GM12878 (cell line): ENCODE results near the gene MAP3K1. TPM values are rescaled to one million over a fixed set of nuclear protein-coding genes. Genes with fewer than 3 reads are reported as not detected.
A peak's percentile ranks its signal among the peaks of the same experiment; 100 is the strongest.

ENCODE experiments used
- ATAC-seq: fragments of 200-7000 bp; cut with Tn5 transposase; 3 replicates; pipeline ENCODE4 v1.9.1; 2020; ENCODE audit warnings: mild to moderate bottlenecking, moderate library complexity
- BruUV-seq: library from RNA; stranded (reverse); fragments of 400-500 nt; replicated peaks from 2 replicates; lab custom pipeline; 2021; lab: Mats Ljungman, UMichigan
- CTCF ChIA-PET: fragments of 300-600 bp; sonication (Branson Sonifier 250); formaldehyde crosslinking; extraction: SDS; loops from one replicate; lab custom pipeline; 2021; ENCODE audit warnings: inconsistent platforms; lab: Yijun Ruan, JAX
- POLR2A ChIA-PET: fragments of 350-600 bp; formaldehyde crosslinking; extraction: SDS; loops from one replicate; lab custom pipeline; 2021; ENCODE audit warnings: inconsistent platforms; lab: Charles Lee
- RAD21 ChIA-PET: fragments of 300-600 bp; sonication (Branson Sonifier 250); formaldehyde crosslinking; loops from one replicate; lab custom pipeline; 2023; ENCODE audit warnings: antibody characterized with exemption; ENCODE audit not compliant: unreplicated experiment; lab: Charles Lee
- SMC1A ChIA-PET: fragments of 300-600 bp; sonication (Branson Sonifier 250); formaldehyde crosslinking; loops from one replicate; lab custom pipeline; 2023; ENCODE audit not compliant: unreplicated experiment, uncharacterized antibody; lab: Charles Lee
- DNase-seq: peaks from one replicate; pipeline ENCODE4 v3.0.0-alpha.2; 2011; ENCODE audit warnings: low read depth, low spot score
- FAIRE-seq: peaks from 3 replicates; lab custom pipeline; 2011; peaks lifted over from hg19 to GRCh38; lab: Jason Lieb, UNC
- H2AFZ ChIP-seq: 2 replicates; pipeline ENCODE4 v1.6.0; 2011; ENCODE audit warnings: low read depth, low read length, control low read depth; ENCODE audit not compliant: control insufficient read depth
- H3K27ac ChIP-seq: 2 replicates; pipeline ENCODE4 v1.5.1; 2011; ENCODE audit warnings: control low read depth; ENCODE audit not compliant: control insufficient read depth, insufficient read depth
- H3K27me3 ChIP-seq, 2 experiments: replicated peaks in 1 of 2; 2 replicates each; pipeline versions ENCODE4 v1.6.0 to v1.6.1; 2011; ENCODE audit warnings: low read length in 1 of 2; ENCODE audit not compliant: control insufficient read depth in 2 of 2, insufficient read depth in 2 of 2
- H3K36me3 ChIP-seq, 2 experiments: 2 replicates each; pipeline ENCODE4 v1.5.1; 2011; ENCODE audit warnings: low read length in 1 of 2; ENCODE audit not compliant: control insufficient read depth in 2 of 2, insufficient read depth in 2 of 2
- H3K4me1 ChIP-seq: 2 replicates; pipeline ENCODE4 v1.6.1; 2011; ENCODE audit warnings: mild to moderate bottlenecking, low read length, moderate library complexity, mixed read lengths; ENCODE audit not compliant: control insufficient read depth, insufficient read depth
- H3K4me2 ChIP-seq: 2 replicates; pipeline ENCODE4 v1.6.0; 2011; ENCODE audit warnings: control low read depth; ENCODE audit not compliant: control insufficient read depth, insufficient read depth
- H3K4me3 ChIP-seq: fragments of 200-600 bp; sonication (generic); 2 replicates; pipeline ENCODE4 v1.5.1; 2016
- H3K79me2 ChIP-seq: 2 replicates; pipeline ENCODE4 v1.6.0; 2011; ENCODE audit warnings: low read length; ENCODE audit not compliant: control insufficient read depth, insufficient read depth
- H3K9ac ChIP-seq: 2 replicates; pipeline ENCODE4 v1.8.0; 2011; ENCODE audit warnings: low read length, control low read depth, mixed read lengths; ENCODE audit not compliant: control insufficient read depth, insufficient read depth
- H3K9me3 ChIP-seq: replicated peaks from 3 replicates; pipeline ENCODE4 v1.5.1; 2011; ENCODE audit warnings: mild to moderate bottlenecking, low read length; ENCODE audit not compliant: control insufficient read depth, insufficient read depth
- H4K20me1 ChIP-seq: 2 replicates; pipeline ENCODE4 v1.6.0; 2011; ENCODE audit not compliant: control insufficient read depth, insufficient read depth
- BHLHE40 ChIP-seq, 2 experiments: fragments of 450-650 bp in 1 of 2; IDR thresholded peaks; 2 replicates each; pipeline ENCODE4 v1.6.1; 2011 to 2017; ENCODE audit warnings: low read depth in 2 of 2, borderline replicate concordance in 1 of 2, improper control_type of control experiment in 1 of 2, low read length in 1 of 2, mild to moderate bottlenecking in 1 of 2
- CEBPB ChIP-seq, 2 experiments: fragments of 150-350 bp in 1 of 2; IDR thresholded peaks; 2 replicates each; pipeline ENCODE4 v1.6.1; 2012 to 2014; ENCODE audit warnings: low read depth in 2 of 2, low read length in 2 of 2, borderline replicate concordance in 1 of 2, inconsistent platforms in 1 of 2
- CREB1 ChIP-seq: IDR thresholded peaks from 2 replicates; pipeline ENCODE4 v1.6.1; 2012; ENCODE audit warnings: low read depth, mild to moderate bottlenecking, inconsistent platforms
- E2F8 ChIP-seq: fragments of 450-650 bp; IDR thresholded peaks from 2 replicates; pipeline ENCODE4 v1.6.1; 2018; ENCODE audit warnings: mild to moderate bottlenecking, low read depth, moderate library complexity; ENCODE audit not compliant: partially characterized antibody
- HDAC6 ChIP-seq: fragments of 200-600 bp; sonication (generic); IDR thresholded peaks from one replicate; pipeline ENCODE4 v1.8.0; 2017; ENCODE audit warnings: antibody characterized with exemption; ENCODE audit not compliant: unreplicated experiment
- NR2F1 ChIP-seq: fragments of 450-650 bp; conservative IDR thresholded peaks from 2 replicates; pipeline ENCODE4 v1.6.1; 2017; ENCODE audit warnings: mild to moderate bottlenecking
- RB1 ChIP-seq: fragments of 450-650 bp; formaldehyde crosslinking; IDR thresholded peaks from 2 replicates; pipeline ENCODE4 v1.6.1; 2017; ENCODE audit warnings: mild to moderate bottlenecking, borderline replicate concordance
- RBBP5 ChIP-seq: fragments of 200-600 bp; sonication (generic); conservative IDR thresholded peaks from 2 replicates; pipeline ENCODE4 v1.6.1; 2016
- SIN3A ChIP-seq: IDR thresholded peaks from 2 replicates; pipeline ENCODE4 v1.6.1; 2012; ENCODE audit warnings: low read depth, low read length, improper control_type of control experiment
- SIX5 ChIP-seq: IDR thresholded peaks from 2 replicates; pipeline ENCODE4 v1.6.1; 2011; ENCODE audit warnings: mild to moderate bottlenecking, low read depth, low read length, moderate library complexity; ENCODE audit not compliant: severe bottlenecking
- TARDBP ChIP-seq: IDR thresholded peaks from 2 replicates; pipeline ENCODE4 v1.6.1; 2016; ENCODE audit warnings: borderline replicate concordance
- ZNF207 ChIP-seq: fragments of 450-650 bp; IDR thresholded peaks from 2 replicates; pipeline ENCODE4 v1.6.1; 2014; ENCODE audit warnings: antibody characterized with exemption, mild to moderate bottlenecking, borderline replicate concordance
- ZNF274 ChIP-seq: IDR thresholded peaks from one replicate; pipeline ENCODE4 v1.8.0; 2011; ENCODE audit not compliant: insufficient read length, insufficient read depth
- WGBS: methylation state at CpG from one replicate; pipeline ENCODE4 v1.1.6; 2016; ENCODE audit warnings: low lambda C conversion rate; ENCODE audit not compliant: insufficient replicate concordance, insufficient coverage; ENCODE audit errors: missing lambda C conversion rate; 5-methylcytosine and 5-hydroxymethylcytosine counted together
- in situ Hi-C: fragments of 300-500 bp; cut with MboI; formaldehyde crosslinking; loops from 9 replicates; pipeline ENCODE4 v1.14.3; 2018; ENCODE audit warnings: mixed read lengths
- intact Hi-C: fragments of 100-400 bp; cut with micrococcal nuclease; formaldehyde crosslinking; loops from one replicate; pipeline ENCODE4 v1.14.2; 2022; ENCODE audit not compliant: unreplicated experiment
- polyA plus RNA-seq, 11 experiments: library from polyadenylated mRNA; depleted of rRNA in 4 of 11; unstranded in 6 of 11; stranded (reverse) in 5 of 11; fragments of >200 nt; fragmentation: Nextera tagmentation in 4 of 11; fragmentation: Illumina TruSeq in 1 of 11; extraction: Ambion mirVana in 4 of 11; extraction: Trizol in 1 of 11; gene quantifications; 1 replicate in 1 of 11; 2 replicates in 10 of 11; pipeline versions ENCODE4 v1.2.1 to v1.2.3, GENCODE V29; 2011 to 2016; ENCODE audit warnings: inconsistent platforms in 2 of 11, missing spikeins in 2 of 11, low read depth in 1 of 11
- total RNA-seq, 4 experiments: library from RNA; depleted of rRNA in 3 of 4; stranded (reverse); fragments of >200 nt in 3 of 4; fragmentation: Illumina TruSeq in 1 of 4; extraction: Trizol in 1 of 4; gene quantifications; 2 replicates each; pipeline versions ENCODE4 v1.2.1 to v1.2.3, GENCODE V29; 2013 to 2021
- TF ChIP-seq, protein P1 (sequence below): IDR thresholded peaks from 2 replicates; pipeline ENCODE4 v1.6.1; 2012; ENCODE audit warnings: low read depth, low read length, improper control_type of control experiment
- TF ChIP-seq, protein P2 (sequence below): IDR thresholded peaks from 2 replicates; pipeline ENCODE4 v1.6.1; 2012; ENCODE audit warnings: low read depth, low read length, improper control_type of control experiment
- TF ChIP-seq, protein P3 (sequence below): IDR thresholded peaks from 2 replicates; pipeline ENCODE4 v1.6.1; 2012; ENCODE audit warnings: improper control_type of control experiment, low read depth, low read length; ENCODE audit not compliant: insufficient replicate concordance

The MAP3K1 gene
- total and polyA plus RNA-seq, 10 of the 15 experiments (the other 5 are each of a cell fraction or from before 2014, with no cell fraction given), result 7.5 to 24.6 (median 12.6) TPM

DNA sequence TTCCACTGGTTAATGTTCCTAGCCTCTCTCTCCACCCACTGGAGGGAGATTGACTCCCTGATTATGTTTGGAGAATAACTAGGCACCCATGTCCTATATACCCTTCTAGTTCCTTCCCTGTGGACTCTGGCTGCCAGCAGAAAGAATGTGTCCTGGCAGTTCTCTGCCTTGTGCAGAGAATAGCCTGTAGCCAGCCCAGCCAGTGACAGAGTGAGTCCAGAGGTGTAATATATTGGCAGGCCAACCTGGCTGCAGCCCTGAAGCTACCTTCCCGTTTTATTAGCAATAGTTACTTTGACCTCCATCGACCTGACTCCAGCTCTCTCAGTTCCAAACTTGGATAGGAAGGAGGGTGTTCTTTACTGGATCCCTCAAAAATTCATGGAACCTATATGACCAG, 102.2 kb downstream of the MAP3K1 start:
- WGBS, result 96% methylated on average over 2 of the region's 2 CpGs
- H3K79me2 ChIP-seq, result no peaks in the 10 kb centered on the region
- no peak overlapping the region for H3K9ac ChIP-seq
- no peak overlapping the region for H3K4me2 ChIP-seq
- CTCF ChIA-PET, result interaction anchor here (0.6 to 2.7 kb wide), 7 partner anchors 15 to 424 kb away, joined by 3 to 10 read pairs (median 4); no protein-coding TSS in a partner anchor
- peak; percentile 39; the same call in 2 of the 3 replicates for ATAC-seq
- DNase-seq, result no peak
- no peak overlapping the region for H2AFZ ChIP-seq
- in situ Hi-C loops, result loop anchor here (25.0 kb wide), 1 partner anchor 1545 kb away; the partner anchor contains the start of gene PLK2
- no peaks in the 10 kb centered on the region for H3K27me3 ChIP-seq
- POLR2A ChIA-PET, result no interaction called here
- FAIRE-seq, result no peak
- no peaks in the 10 kb centered on the region for H4K20me1 ChIP-seq
- intact Hi-C loops, result no loop called here
- TF ChIP-seq, protein P1, sequence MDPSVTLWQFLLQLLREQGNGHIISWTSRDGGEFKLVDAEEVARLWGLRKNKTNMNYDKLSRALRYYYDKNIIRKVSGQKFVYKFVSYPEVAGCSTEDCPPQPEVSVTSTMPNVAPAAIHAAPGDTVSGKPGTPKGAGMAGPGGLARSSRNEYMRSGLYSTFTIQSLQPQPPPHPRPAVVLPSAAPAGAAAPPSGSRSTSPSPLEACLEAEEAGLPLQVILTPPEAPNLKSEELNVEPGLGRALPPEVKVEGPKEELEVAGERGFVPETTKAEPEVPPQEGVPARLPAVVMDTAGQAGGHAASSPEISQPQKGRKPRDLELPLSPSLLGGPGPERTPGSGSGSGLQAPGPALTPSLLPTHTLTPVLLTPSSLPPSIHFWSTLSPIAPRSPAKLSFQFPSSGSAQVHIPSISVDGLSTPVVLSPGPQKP, result no peak
- TF ChIP-seq SIN3A (no peak), CEBPB (IDR thresholded peaks at IDR 0.05; ENCODE audit: borderline replicate concordance in 1 of 2, low read depth in 2 of 2, low read length in 2 of 2) (no peak), CREB1 (no peak), E2F8 (no peak), SIX5 (no peak), TARDBP (no peak), RB1 (no peak), HDAC6 (no peak), ZNF207 (no peak), ZNF274 (no peak), BHLHE40 (IDR thresholded peaks at IDR 0.05; ENCODE audit: borderline replicate concordance in 1 of 2, low read depth in 2 of 2, low read length in 1 of 2) (no peak), RBBP5 (no peak), NR2F1 (no peak)
- TF ChIP-seq, protein P2, sequence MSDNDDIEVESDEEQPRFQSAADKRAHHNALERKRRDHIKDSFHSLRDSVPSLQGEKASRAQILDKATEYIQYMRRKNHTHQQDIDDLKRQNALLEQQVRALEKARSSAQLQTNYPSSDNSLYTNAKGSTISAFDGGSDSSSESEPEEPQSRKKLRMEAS, result no peak
- TF ChIP-seq, protein P3, sequence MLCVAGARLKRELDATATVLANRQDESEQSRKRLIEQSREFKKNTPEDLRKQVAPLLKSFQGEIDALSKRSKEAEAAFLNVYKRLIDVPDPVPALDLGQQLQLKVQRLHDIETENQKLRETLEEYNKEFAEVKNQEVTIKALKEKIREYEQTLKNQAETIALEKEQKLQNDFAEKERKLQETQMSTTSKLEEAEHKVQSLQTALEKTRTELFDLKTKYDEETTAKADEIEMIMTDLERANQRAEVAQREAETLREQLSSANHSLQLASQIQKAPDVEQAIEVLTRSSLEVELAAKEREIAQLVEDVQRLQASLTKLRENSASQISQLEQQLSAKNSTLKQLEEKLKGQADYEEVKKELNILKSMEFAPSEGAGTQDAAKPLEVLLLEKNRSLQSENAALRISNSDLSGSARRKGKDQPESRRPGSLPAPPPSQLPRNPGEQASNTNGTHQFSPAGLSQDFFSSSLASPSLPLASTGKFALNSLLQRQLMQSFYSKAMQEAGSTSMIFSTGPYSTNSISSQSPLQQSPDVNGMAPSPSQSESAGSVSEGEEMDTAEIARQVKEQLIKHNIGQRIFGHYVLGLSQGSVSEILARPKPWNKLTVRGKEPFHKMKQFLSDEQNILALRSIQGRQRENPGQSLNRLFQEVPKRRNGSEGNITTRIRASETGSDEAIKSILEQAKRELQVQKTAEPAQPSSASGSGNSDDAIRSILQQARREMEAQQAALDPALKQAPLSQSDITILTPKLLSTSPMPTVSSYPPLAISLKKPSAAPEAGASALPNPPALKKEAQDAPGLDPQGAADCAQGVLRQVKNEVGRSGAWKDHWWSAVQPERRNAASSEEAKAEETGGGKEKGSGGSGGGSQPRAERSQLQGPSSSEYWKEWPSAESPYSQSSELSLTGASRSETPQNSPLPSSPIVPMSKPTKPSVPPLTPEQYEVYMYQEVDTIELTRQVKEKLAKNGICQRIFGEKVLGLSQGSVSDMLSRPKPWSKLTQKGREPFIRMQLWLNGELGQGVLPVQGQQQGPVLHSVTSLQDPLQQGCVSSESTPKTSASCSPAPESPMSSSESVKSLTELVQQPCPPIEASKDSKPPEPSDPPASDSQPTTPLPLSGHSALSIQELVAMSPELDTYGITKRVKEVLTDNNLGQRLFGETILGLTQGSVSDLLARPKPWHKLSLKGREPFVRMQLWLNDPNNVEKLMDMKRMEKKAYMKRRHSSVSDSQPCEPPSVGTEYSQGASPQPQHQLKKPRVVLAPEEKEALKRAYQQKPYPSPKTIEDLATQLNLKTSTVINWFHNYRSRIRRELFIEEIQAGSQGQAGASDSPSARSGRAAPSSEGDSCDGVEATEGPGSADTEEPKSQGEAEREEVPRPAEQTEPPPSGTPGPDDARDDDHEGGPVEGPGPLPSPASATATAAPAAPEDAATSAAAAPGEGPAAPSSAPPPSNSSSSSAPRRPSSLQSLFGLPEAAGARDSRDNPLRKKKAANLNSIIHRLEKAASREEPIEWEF, result no peak
- H3K27ac ChIP-seq, result no peak overlapping the region
- BruUV-seq, result no TSS peak
- H3K36me3 ChIP-seq, result no peaks in the 10 kb centered on the region
- RAD21 ChIA-PET, result no interaction called here
- no peaks in the 10 kb centered on the region for H3K9me3 ChIP-seq
- SMC1A ChIA-PET, result interaction anchor here (0.7 to 1.3 kb wide), 4 partner anchors 9 to 302 kb away, joined by 3 to 5 read pairs (median 4); no protein-coding TSS in a partner anchor
- no peak overlapping the region for H3K4me3 ChIP-seq
- H3K4me1 ChIP-seq, result no peaks in the 10 kb centered on the region
